GM10248 (cell line): ENCODE measurements around the gene MAPK12.

Experiments
- CTCF ChIA-PET: fragments of 300-600 bp; sonication (Branson Sonifier 250); formaldehyde crosslinking; extraction: SDS; loops from one replicate; lab custom pipeline; 2021; ENCODE audit warnings: antibody characterized with exemption; lab: Yijun Ruan, JAX
- POLR2A ChIA-PET: fragments of 350-650 bp; sonication (Branson Sonifier 250); formaldehyde crosslinking; extraction: SDS; loops from one replicate; lab custom pipeline; 2020; ENCODE audit warnings: antibody characterized with exemption; lab: Yijun Ruan, JAX
- DNase-seq: peaks from one replicate; pipeline ENCODE4 v3.0.0; 2012; ENCODE audit errors: extremely low spot score
- CTCF ChIP-seq: IDR thresholded peaks from 2 replicates; pipeline ENCODE4 v1.5.1; 2012; ENCODE audit warnings: mild to moderate bottlenecking, low read depth; ENCODE audit errors: extremely low read depth, missing control alignments, control extremely low read depth

MAPK12 gene

DNA sequence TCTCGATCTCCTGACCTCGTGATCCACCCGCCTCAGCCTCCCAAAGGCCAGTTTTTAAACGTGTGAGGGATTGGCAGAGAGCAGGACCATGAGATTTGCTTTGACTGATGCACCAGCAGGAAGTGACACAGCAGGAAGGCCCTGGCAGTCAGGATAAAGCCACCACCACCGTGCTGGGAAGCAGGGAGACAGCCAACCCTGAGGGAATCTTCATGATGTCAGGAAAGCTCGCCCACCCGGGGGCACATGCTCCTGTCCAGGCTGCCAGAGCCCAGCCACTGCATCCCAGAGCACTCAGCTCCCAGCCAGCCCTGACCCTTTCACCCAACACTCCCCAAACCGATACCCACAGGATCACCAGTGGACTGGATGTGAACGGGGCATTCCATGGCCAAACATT is 22.7 kb downstream of the MAPK12 start:
- TF ChIP-seq CTCF: no peak
- POLR2A ChIA-PET: no interaction called here
- CTCF ChIA-PET: interaction anchor here (1.4 to 2.9 kb wide), 2 partner anchors 11 to 259 kb away, joined by 4 to 15 read pairs; no protein-coding TSS in a partner anchor
- DNase-seq: no peak

DNA sequence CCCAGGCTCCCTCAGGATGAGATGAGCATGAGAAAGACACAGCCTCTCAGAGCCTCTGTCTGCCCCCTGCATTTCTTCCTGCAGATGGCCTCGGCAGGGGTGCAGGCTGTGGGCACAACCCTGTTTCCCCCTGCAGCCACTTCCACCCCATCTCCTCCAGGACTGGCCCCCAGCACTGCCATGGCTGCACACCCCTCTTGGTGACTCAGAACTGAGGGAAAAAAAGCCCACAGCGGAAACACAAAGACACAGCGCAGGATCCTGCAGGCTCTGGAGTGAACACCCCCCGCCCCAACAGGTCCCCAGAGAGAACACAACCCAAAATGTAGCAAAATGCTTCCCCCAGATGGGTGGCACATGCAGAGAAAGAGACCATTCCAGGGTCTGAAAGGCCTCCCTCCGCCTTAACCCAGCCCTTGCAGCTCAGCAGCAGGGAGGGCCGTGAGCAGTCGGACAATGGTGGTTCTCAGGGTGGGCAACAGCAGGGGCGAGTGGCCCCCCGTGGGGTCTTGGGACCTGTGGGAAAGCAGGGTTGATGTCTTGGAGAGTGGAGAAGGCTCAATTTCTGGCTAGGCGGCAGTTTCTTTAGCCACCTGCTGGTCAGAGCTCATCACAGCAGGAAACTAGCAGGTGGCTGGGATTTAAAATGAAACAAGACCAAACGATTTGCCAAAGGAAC is 24.6 kb downstream of the MAPK12 start:
- no peak for DNase-seq
- TF ChIP-seq CTCF: peak; percentile 30
- POLR2A ChIA-PET: no interaction called here
- CTCF ChIA-PET: interaction anchor here (0.6 to 3.0 kb wide), 9 partner anchors 14 to 163 kb away, joined by 3 to 10 read pairs (median 3); partner anchors contain the start of gene HDAC10

GRCh38 chr22:50233223-50233622 is 28.3 kb downstream of the MAPK12 start:
- CTCF ChIA-PET: interaction anchor here (1.3 to 4.3 kb wide), 4 partner anchors 8 to 27 kb away, joined by 4 to 23 read pairs (median 4); partner anchors contain the start of gene HDAC10
- no peak for DNase-seq
- no peak for TF ChIP-seq CTCF
- POLR2A ChIA-PET: no interaction called here

DNA sequence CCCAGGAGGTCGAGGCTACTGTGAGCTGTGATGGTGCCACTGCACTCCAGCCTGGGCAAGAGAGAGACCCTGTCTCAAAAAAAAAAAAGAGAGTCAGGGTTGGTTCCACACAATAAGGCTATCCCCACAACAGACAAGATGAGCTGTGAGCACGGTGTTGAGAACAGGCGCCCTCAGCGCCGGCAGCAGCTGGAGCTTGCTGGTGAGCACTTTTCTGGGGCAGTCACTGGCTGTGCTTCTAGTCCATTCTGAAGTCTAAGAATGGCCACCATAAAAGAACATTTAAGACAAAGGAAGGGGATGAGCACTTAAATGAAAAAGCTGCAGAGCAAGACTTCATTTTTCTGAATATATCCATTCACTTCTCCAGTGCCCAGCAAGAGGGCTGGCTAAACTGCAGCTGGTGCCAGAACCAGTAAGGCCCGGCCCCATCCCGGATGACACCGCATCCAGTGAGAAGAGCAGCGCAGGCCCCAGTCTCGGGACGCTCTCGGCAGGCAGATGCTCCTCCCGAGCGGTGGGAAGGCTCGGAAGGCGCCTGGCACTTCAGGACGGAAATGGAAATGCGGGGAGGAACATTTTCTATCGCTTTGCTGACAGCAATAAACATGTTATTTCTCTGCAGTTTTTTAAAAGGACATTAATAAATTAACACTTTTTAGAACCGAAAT is 28.9 kb downstream of the MAPK12 start:
- ChIA-PET CTCF (interaction anchor here (1.3 to 4.3 kb wide), 4 partner anchors 9 to 26 kb away, joined by 4 to 23 read pairs (median 4); partner anchors contain the start of gene HDAC10), POLR2A (no interaction called here)
- DNase-seq: no peak
- no peak for TF ChIP-seq CTCF

DNA sequence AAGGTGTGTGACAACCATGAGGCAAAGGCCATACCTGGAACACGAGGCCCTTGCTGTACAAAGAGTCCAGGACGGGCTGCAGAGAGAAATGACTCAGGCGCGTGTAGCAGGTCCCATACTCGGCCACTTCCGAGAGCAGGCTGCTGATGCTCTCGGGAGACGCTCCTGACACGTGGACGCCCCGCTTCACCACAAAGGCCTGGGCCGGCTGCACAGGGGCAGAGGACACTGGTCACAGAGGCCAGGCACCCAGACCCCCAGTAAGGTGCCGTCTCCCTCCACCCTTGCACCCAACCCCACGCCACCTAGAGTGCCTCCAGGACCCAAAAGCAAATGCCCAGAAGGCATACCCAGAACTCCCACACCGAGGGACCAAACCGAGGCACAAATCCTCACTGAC is 32.1 kb downstream of the MAPK12 start:
- POLR2A ChIA-PET: no interaction called here
- no peak for TF ChIP-seq CTCF
- CTCF ChIA-PET: interaction anchor here (1.7 to 4.3 kb wide), 2 partner anchors 12 to 98 kb away, joined by 4 to 23 read pairs; no protein-coding TSS in a partner anchor
- no peak for DNase-seq

DNA sequence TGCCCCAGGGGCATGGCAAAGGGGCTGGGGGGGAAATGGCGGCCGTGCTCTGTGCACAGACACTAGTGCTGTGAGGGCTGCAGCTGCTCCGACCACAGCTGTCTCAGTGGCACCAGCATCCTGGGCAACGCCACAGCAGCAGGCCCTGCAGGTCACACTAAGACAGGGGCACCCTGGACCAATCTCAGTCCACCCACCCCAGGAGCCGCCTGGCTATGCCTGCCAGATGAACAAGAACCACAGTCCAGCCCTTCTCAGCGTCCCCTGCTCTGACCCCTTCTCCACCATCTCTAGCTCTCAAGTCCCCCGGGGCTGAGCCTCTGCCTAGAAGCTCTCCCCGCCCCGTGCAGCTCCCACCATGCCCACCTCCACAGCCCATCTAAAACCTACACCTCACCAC is 33.1 kb downstream of the MAPK12 start:
- POLR2A ChIA-PET: no interaction called here

More for the DNA sequence above, 33.1 kb downstream of the MAPK12 start:
- no peak for DNase-seq
- TF ChIP-seq CTCF: no peak
- CTCF ChIA-PET: interaction anchor here (3.2 kb wide), 1 partner anchor 12 kb away, joined by 15 read pairs; no protein-coding TSS in a partner anchor
